HepG2 (cell line): ENCODE data around the gene ZFP69. TPM values are rescaled to one million over a fixed set of nuclear protein-coding genes. Genes with fewer than 3 reads are reported as not detected.

Experiments
- ARID3A ChIP-seq: IDR thresholded peaks from 2 replicates; pipeline ENCODE4 v1.6.1; 2012; ENCODE audit warnings: low read depth, low read length, improper control_type of control experiment
- FOSL1 ChIP-seq: sonication (generic); formaldehyde crosslinking; IDR thresholded peaks from 2 replicates; pipeline ENCODE4 v1.9.0; 2021; ENCODE audit warnings: missing genetic modification reagents, borderline replicate concordance
- GMEB2 ChIP-seq: IDR thresholded peaks from 2 replicates; pipeline ENCODE4 v1.6.1; 2016; ENCODE audit warnings: missing biosample characterization, missing genetic modification reagents, low read depth
- HOXA9 ChIP-seq: sonication (generic); formaldehyde crosslinking; IDR thresholded peaks from 2 replicates; pipeline ENCODE4 v1.8.1; 2022; ENCODE audit warnings: missing genetic modification reagents, mild to moderate bottlenecking, moderate library complexity, borderline replicate concordance
- KDM1A ChIP-seq: IDR thresholded peaks from 2 replicates; pipeline ENCODE4 v1.6.1; 2016; ENCODE audit warnings: missing compliant biosample characterization
- KDM2A ChIP-seq: sonication (generic); formaldehyde crosslinking; IDR thresholded peaks from 2 replicates; pipeline ENCODE4 v1.4.0; 2020; ENCODE audit warnings: low read depth, missing genetic modification reagents, borderline replicate concordance
- MTF1 ChIP-seq: sonication (generic); formaldehyde crosslinking; IDR thresholded peaks from 2 replicates; pipeline ENCODE4 v1.5.0; 2020; ENCODE audit warnings: missing genetic modification reagents
- PRDM10 ChIP-seq: sonication (generic); formaldehyde crosslinking; IDR thresholded peaks from 2 replicates; pipeline ENCODE4 v1.4.0; 2020; ENCODE audit warnings: low read depth, missing genetic modification reagents
- TCF7 ChIP-seq: sonication (generic); IDR thresholded peaks from 2 replicates; pipeline ENCODE4 v1.6.1; 2016; ENCODE audit warnings: antibody characterized with exemption, low read depth
- TEF ChIP-seq: sonication (generic); formaldehyde crosslinking; IDR thresholded peaks from 2 replicates; pipeline ENCODE4 v1.5.0; 2020; ENCODE audit warnings: missing genetic modification reagents
- TP53 ChIP-seq: sonication (generic); formaldehyde crosslinking; conservative IDR thresholded peaks from 2 replicates; pipeline ENCODE4 v1.4.0; 2020; ENCODE audit warnings: missing genetic modification reagents
- ZFP41 ChIP-seq: sonication (generic); formaldehyde crosslinking; IDR thresholded peaks from 2 replicates; pipeline ENCODE4 v1.4.0; 2020; ENCODE audit warnings: mild to moderate bottlenecking, missing genetic modification reagents, borderline replicate concordance
- ZGPAT ChIP-seq: IDR thresholded peaks from 2 replicates; pipeline ENCODE4 v1.6.1; 2016; ENCODE audit warnings: mild to moderate bottlenecking
- ZNF343 ChIP-seq: sonication (generic); formaldehyde crosslinking; IDR thresholded peaks from 2 replicates; pipeline ENCODE4 v1.4.0; 2020; ENCODE audit warnings: mild to moderate bottlenecking, missing genetic modification reagents
- ZNF513 ChIP-seq: sonication (generic); formaldehyde crosslinking; conservative IDR thresholded peaks from 2 replicates; pipeline ENCODE4 v1.5.0; 2020; ENCODE audit warnings: missing genetic modification reagents
- ZNF572 ChIP-seq: sonication (generic); formaldehyde crosslinking; IDR thresholded peaks from 2 replicates; pipeline ENCODE4 v1.5.1; 2020; ENCODE audit warnings: mild to moderate bottlenecking, missing genetic modification reagents
- ZSCAN30 ChIP-seq: sonication (generic); formaldehyde crosslinking; IDR thresholded peaks from 2 replicates; pipeline ENCODE4 v1.5.0; 2020; ENCODE audit warnings: mild to moderate bottlenecking, missing genetic modification reagents
- polyA plus RNA-seq, 8 experiments: library from polyadenylated mRNA; depleted of rRNA in 3 of 8; stranded (reverse) in 7 of 8; unstranded in 1 of 8; fragments of >200 nt; fragmentation: Illumina TruSeq in 4 of 8; extraction: Trizol in 4 of 8; gene quantifications; 2 replicates each; pipeline versions ENCODE4 v1.2.1 to v1.2.3, GENCODE V29; 2011 to 2016; ENCODE audit warnings: low read depth in 4 of 8, missing spikeins in 1 of 8, mixed read lengths in 1 of 8; ENCODE audit not compliant: insufficient read depth in 1 of 8
- total RNA-seq, 5 experiments: library from RNA; depleted of rRNA; stranded (reverse); fragments of >200 nt; fragmentation: Illumina TruSeq; extraction: Trizol; gene quantifications; 2 replicates each; pipeline ENCODE4 v1.2.3, GENCODE V29; 2016; ENCODE audit warnings: low read depth in 1 of 5
- TF ChIP-seq, protein P1 (sequence below): sonication (generic); formaldehyde crosslinking; IDR thresholded peaks from 2 replicates; pipeline ENCODE4 v1.5.0; 2020; ENCODE audit warnings: missing genetic modification reagents, mild to moderate bottlenecking, borderline replicate concordance

The ZFP69 gene
- total and polyA plus RNA-seq, 2 of the 13 experiments (the other 11 are each of a cell fraction or from before 2014, with no cell fraction given), result 2.6 to 5.6 TPM

DNA sequence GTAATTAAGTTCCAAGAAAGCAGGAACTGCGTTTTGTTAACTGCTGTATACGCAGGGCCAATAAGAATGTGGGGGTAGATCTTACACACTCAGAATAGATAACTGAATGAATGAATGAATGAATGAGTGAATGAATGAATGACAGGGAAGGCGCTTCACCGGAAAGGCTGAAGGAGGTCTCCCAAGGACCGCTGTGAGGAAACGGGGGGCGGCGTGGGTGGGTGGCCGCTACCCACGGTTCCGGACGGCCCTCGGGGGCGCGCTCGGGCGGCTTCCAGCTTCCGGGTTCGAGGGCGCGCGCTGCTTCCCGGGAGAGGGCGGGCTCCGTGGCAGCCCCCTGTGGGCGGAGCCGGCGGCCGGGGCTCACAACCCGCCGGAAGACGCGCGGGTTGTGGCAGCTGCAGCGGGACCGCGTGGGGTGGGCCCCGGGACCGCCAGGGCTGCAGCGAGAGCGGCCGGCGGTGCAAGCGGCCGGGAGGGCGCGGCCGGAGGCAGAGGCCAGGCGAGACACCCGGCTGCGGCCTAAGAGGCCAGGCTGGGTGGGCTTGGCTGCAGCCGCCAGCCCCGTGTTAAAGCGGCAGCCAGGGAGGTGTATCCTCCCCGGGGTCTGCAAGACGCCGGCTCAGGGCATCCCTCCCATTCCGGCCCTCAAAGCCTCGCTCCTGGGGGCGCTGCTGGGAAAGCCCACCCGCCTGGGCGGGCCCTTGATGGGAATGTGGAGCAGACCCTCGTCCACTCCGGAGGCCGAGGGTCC lies at the start of gene ZFP69 (continued):
- no peak for TF ChIP-seq ZNF513
- TF ChIP-seq ZFP41 (CRISPR knock-in tag), result no peak
- TF ChIP-seq TP53 (CRISPR knock-in tag), result no peak
- TF ChIP-seq ZGPAT (CRISPR knock-in tag), result peak; percentile 69; the same call in 1 of the 2 replicates
- TF ChIP-seq KDM1A (CRISPR knock-in tag), result no peak
- no peak for TF ChIP-seq TEF (CRISPR knock-in tag)
- TF ChIP-seq, protein P1, sequence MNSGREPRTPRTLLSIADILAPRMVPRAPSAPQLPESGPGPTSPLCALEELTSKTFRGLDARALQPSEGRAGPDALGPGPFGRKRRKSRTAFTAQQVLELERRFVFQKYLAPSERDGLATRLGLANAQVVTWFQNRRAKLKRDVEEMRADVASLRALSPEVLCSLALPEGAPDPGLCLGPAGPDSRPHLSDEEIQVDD (CRISPR knock-in tag), result no peak
- TF ChIP-seq ZNF572 (CRISPR knock-in tag), result no peak
- TF ChIP-seq HOXA9 (CRISPR knock-in tag), result no peak
- peak; percentile 1; the same call in 1 of the 2 replicates for TF ChIP-seq MTF1 (CRISPR knock-in tag)
- TF ChIP-seq ARID3A, result no peak
- TF ChIP-seq FOSL1 (CRISPR knock-in tag), result no peak
- TF ChIP-seq PRDM10 (CRISPR knock-in tag), result no peak
- no peak for TF ChIP-seq TCF7
- peak; percentile 79 for TF ChIP-seq KDM2A (CRISPR knock-in tag)
- no peak for TF ChIP-seq GMEB2 (CRISPR knock-in tag)
- no peak; the same call in 1 of the 2 replicates for TF ChIP-seq ZNF343 (CRISPR knock-in tag)
- no peak for TF ChIP-seq ZSCAN30 (CRISPR knock-in tag)
